ENCODE results near the gene OR2F2.

DNA sequence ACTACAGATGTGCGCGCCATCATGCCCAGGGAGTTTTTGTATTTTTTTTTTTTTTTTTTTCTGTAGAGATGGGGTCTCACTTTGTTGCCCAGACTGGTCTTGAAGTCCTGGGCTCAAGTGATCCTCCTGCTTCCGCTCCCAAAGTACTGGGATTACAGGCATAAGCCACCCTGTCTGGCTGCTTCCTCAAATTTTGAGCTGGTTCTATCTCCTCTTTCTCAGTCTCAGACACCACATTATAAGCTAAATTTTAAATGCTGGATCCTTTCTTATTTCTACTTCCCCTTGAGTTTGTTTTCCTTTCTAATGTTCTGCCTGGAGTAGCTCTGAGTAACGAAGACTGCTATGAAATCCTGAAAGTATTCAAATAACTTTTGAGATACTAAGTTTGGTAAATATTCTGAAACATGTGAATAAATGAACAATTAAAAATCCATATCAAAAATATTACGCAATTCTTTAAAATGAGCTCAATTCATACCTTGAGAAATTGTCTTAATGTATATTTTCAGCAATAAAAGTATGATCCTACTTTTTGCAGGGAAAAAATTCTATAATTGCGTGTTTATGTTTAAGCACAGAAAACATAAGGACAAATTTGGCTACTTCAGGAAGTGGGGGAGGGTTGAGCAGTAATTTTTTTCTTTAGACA is 48.1 kb upstream of the OR2F2 start:
- TF ChIP-seq CTCF (conservative IDR thresholded peaks at IDR 0.05; ENCODE audit: low read length): no peak
- no peak for TF ChIP-seq EZH2phosphoT487 (IDR thresholded peaks at IDR 0.05; ENCODE audit: borderline replicate concordance, low read depth, low read length)

Data from OCI-LY7 (cell line).